GM21737 (cell line): ENCODE data around the gene OGA.
"Not testable (repeated sequence)": the region's sequence is repeated elsewhere in the genome, so short reads cannot be mapped to it uniquely, and the experiment has no call there.

Experiments used
- ATAC-seq: cut with Tn5 transposase; IDR thresholded peaks from one replicate; pipeline ENCODE4 v1.9.1; 2021; ENCODE audit warnings: mild to moderate bottlenecking, moderate library complexity; ENCODE audit not compliant: unreplicated experiment

The OGA gene

DNA sequence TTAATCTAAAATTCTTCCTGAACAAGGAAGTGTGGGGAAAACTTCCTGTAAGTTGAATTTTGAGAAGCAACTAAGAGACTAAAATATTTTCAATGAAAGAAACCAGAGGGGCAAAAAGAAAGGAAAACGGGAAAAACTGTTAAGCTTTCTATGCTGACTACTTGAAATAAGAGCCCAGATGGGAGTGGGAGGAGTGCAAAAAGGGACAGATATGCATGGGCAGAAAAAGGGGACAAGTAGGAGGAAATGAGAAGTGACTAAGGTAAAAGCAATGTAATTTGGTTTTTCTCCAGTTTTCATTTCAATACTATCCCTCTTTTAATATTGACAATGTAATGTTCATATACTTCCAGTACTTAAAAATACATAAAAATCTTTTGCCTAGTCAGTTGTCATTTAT lies 11.1 kb downstream of the OGA start:
- no peak for ATAC-seq

DNA sequence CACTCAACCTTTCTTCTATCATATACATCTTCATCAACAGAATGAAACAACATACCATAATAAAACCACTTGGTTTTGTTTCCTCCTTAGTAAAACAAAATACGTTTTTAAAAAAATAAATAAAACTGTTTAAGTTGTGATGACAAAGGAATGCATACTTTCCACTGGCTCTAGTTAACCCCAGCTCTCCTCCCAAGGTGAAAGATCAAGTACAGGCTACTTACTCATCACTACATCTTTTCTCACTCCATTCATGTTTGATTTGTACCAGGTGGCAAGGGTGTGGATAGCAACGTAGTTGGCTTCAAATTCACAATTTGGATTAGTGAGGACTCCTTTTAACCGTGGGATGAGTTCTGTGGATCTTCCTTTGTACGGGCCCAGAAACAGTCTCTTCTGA lies 14.7 kb downstream of the OGA start:
- ATAC-seq = no peak

DNA sequence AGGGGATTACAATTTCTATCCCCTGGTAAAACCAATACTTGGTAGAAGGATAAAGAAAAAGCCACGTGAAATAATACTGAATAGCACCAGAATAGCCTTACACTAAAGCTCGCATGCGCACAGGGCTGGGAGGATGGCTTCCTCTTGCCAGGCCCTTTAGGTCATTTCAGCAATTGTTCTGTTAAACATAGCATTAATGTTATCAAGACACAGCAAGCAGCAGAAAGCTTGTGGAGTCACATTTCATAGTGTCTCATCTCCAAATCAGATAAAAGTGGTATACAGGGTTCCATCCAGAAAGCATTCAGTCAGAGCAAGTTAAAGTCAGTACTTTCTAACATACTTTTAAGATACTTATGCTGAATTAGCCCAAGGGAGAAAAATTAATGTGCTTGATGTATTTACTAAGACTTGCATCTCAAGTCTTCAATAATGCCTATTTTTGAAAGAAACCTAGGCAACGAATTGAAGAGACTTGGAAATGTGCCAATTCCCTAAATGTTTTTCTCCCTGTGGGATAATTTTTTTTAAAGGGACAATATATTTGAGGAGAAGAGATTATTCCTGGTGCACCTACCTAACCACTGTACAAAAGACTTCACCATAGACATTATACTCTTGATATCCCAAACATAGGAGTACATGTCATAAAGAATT lies 20.7 kb downstream of the OGA start:
- no peak for ATAC-seq

DNA sequence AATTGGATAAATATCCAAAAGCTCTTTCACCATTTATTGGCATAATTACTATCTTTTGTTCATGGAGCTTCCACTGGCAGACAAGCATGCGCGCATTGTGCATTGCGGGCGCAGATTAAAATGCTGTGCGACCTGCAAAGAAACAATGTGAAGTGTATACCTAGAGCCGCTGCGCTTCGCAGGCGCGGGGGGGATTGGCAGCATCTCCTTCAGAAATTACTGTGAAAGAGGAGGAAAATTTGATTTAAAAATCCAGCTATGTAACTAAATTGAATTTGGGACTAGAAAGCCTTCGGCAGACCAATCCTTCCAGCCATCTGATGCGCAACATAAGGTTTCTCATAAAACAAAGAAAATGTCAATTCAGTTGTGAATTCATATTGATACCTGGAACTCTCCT lies 24.7 kb downstream of the OGA start:
- ATAC-seq = no peak

DNA sequence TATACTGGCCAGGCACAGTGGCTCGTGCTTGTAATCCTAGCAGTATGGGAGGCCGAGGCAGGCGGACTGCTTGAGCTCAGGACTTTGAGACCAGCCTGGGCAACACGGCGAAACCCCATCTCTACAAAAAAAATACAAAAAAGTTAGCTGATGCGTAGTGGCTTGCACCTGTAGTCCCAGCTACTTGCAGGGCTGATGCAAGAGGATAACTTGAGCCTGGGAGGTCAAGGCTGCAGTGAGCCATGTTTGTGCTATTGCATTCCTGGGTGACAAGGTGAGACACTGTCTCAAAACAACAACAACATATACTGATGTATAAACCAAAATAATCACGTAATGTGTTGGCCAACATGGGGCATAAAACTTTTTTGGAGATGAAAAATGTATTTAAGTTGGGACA lies 28.6 kb downstream of the OGA start:
- no peak for ATAC-seq

DNA sequence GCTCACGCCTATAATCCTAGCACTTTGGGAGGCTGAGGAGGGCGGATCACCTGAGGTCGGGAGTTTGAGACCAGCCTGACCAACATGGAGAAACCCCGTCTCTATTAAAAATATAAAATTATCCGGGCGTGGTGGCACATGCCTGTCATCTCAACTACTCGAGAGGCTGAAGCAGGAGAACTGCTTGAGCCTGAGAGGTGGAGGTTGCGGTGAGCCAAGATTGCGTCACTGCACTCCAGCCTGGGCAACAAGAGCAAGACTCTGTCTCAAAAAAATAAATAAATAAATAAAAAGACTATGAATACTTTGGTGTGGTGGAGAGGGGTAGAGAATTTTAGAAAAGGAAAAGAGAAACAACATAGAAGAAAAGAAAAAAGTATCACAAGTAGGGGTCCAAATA lies 29.0 kb downstream of the OGA start:
- ATAC-seq = not testable (repeated sequence)

DNA sequence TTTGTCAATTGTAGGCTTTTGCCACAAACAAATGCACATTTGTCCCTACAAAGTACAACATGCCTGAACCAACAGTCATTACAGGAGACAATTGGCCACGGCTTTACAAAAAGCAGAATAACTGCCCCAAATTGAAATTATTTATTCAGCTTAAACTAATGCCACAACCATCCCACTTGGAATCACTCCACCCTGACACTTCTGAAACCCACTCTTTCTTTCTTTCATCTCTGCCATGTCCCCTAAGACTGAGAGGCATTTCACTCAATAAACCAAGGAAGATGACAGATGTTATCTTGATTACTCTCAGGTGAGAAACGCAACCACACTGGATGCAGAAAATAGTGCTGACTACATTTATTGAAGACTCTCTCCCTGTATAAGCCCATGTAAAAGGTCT lies 32.4 kb downstream of the OGA start:
- ATAC-seq = no peak

DNA sequence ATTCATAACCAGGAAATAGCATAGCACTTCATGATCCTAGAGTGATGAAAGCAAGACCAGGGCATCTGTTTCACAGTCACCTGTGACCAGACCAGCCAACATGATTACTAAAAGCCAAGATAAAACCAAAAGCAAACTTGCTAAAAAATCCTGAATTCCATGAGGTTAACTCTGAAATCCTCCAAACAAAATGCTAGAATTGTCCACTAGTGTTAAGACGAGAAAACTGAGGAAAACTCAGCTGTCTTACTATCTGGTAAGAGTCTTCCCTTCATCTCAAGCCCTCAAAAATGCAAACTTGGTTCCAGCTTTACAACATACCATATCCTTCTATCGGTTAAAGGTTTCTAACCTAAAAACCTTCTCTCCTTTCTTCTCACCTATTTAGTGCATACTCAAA lies 33.7 kb downstream of the OGA start:
- no peak for ATAC-seq

DNA sequence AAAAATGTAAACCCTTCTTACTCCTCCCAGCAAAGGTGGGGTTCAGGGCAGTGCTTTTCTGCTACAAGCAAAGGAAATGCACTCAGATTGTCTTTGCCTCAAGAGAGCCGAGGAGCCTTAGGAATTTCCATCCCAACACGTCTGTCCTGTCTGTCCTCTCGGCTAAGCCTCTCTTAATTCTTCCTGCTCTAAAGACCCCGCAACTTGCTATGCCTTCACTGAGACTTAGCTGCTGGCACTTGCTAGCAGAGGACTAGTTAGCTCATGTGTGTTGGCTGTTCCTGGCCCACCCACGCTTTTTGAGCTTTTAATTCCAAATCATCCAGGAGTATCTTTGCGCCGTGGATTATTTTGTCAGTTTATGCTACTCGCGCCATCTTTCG lies 34.5 kb downstream of the OGA start:
- ATAC-seq = no peak

DNA sequence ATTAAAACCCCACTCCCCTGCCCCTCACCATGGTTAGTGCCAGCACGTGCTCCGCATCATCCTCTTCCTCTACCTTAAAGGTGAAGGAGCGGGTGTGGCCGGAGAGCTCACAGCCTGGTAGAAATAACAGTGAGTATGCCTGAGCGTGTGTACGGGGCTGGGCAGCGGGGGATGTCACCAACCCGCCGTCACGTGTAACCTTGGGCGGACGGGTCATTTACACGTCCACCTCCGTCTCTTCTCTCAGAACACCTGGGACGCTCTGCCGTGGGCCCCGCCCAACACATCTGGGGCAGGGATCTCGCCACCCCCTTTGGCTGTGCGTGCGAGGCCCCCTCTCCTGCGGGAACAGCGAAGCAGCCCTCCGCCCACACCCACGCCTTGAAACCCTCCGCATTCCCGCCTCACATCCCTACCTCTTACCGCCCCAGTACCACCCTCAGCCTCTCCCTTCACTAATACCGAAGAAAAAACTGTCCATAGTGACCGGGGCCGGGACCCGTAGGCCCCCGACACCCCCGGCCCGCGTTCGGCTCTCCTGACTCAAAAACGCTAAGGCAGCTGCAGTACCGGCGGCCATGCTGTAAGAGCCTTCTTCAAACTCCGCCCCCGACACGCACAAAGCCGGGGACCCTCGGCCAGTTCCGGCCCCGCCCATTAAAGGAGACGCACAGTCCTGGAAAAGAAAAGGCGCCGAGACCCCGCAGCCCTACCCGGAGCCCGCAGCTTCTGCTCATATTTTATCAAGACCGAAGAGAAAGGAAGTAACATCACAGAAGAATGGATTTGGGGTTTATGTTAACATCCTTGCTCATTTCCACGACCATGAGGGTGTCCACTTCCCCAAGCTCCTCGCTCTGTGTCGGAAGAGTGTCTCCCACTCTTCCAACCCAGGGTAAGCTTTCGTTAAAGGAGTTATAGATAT lies 35.2 kb downstream of the OGA start, which contains the start of gene NPM3:
TSS of gene NPM3 (minus strand) at position 636 of the 925 bp plus-strand sequence. CDS start at position 580, 56 bp downstream.
- peak; percentile 44 for ATAC-seq

DNA sequence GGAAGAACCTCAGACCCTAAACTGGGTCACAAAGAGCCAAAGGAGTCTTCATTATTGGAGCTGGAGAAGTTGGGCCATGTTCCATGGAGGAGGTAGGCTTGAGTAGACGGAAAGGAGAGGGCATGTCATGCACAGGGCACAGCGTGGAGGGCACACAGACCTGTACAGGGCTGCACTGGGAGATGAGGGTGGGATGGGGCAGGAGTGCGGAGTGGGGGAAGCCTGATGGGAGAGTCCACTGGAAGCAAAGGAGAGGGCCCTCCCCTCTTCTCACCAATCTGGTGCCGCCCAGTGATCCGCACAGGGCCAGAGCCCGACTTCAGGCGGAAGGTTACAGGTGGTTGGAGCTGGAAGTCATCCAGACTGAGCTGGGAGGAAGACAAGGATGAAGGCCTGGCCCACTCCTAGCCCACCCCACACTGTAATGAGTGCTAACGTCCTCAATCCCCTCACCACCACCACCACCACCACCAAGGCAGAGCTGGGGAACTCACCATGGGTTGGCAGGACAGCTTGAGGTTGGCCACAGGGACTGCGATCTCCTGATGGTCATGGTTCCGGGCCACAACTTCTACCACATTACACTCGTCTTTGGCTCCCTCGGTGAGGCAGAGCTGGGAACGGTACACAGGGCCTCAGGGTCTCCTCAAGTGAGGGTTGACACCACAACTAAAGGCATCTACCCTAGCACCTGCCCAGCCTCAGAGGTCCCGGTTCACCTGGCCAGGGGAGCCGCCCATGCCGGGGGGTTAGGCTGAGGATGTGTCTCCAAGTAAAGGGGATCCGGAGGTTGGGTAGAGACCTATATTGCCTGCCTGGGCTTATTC lies 36.0 kb downstream of the OGA start:
- no peak for ATAC-seq

DNA sequence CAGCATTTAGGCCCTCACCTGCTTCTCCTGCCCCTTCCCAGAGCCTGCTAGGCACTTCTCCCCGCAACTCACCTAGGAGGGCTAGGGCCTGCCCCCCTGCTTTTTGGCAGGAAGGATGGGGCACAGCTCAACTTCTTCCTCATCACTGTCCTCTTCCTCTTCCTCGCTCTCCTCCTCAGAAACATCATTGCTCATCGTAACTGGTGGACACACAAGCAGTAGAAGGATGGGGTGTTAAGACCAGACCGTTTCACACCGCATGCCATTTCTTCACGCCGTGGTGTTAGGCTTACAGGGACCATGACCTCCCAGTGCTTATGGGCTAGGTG lies 36.6 kb downstream of the OGA start:
- no peak for ATAC-seq

DNA sequence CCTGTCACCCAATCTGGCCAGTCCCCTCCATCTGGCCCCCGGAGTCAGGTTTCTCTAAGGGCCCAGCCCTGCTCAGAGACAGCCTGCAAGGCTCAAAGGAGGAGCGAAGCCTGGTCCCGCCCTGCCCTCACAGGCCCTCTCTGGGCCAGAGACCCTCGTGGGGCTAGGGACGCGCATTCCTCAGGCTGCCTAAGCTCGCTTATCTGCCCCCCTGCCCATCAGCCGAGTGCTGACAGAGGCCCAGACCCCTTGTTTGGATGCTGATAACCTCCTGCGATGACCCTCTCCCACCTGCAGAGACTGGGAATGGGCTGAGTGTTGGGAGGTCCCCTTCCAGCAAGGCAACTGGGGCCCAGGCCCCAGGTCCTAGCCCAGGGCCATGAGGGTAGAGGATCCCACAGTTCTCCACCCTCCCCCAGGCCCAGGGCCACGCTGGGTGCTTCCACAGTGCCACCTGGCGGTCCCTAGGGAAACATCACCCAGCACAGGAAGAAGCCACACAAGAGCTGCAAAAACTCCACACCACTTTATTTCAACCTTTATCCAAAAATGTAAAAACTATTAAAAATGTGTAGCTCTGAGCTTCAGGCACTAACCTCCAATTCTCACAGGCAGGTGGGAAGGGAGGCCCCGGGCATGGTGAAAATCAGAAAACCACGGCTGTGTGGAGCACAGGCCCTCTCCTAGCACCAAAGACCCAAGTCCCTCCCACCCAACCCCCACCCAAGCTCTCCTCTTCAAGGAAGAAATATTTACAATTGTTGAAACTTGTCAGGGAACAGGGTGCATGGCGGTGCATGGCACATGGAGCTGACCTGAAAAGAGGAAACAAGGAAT lies 37.2 kb downstream of the OGA start:
- ATAC-seq = no peak

DNA sequence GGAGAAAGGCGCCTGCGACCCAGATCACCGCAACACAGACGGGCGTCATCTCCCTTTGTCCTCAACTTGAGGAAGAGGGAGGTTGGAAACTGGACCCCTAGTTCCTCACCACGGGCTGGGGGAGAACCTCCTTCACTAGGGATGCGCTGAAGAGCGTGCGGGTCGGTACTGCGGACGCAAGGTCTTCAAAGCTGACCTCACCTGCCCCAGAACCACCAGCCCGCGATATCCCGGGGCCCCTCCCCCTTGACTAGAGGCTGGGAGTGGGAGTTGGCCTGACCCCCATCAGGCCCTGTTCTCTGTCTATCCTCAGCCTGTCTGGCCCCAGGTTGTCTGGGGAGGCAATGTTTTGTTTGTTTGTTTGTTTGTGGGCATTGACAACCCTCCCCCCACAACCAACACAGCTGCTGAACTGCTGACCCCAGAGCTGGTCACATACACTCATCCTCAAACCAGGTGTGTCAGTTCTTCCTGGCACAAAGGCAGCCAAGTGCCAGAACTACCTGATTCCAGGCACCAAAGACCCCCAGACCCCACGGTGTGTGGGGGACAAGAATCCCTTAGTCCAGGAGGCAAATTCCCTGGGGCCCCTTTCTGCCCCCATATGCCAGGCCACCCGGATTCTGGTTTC lies 37.9 kb downstream of the OGA start:
- no peak for ATAC-seq

DNA sequence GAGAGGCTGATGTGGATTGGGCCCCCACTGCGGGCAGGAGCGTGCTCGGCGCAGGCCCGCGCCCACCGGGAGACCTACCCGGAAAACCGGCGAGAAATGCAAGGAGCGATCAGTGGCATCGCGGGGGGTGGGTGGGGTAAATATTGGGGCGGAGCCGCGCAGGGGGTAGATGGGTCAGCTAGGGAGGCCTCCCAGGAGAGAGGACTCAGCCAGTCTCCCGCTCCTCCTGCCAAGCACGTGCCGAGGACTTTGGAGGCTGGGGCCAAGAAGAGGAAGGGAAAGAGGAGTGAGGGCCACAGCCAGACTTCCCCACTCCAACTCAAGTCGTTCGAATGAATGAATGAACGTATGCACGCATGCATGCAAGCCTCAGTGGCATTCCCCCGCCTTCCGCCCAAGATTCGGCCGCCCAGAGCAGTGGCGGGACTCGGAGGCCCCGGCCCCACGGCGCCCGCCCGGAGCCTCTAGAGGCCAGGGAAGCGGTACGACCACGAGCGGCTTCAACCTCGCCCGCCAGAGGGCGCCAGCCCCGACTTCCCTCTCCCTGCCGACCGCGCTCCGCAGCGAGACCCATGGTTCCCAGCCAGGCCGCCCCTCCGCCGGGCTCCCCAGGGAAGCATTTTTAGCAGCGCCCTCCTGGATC lies 38.6 kb downstream of the OGA start:
- ATAC-seq = no peak

DNA sequence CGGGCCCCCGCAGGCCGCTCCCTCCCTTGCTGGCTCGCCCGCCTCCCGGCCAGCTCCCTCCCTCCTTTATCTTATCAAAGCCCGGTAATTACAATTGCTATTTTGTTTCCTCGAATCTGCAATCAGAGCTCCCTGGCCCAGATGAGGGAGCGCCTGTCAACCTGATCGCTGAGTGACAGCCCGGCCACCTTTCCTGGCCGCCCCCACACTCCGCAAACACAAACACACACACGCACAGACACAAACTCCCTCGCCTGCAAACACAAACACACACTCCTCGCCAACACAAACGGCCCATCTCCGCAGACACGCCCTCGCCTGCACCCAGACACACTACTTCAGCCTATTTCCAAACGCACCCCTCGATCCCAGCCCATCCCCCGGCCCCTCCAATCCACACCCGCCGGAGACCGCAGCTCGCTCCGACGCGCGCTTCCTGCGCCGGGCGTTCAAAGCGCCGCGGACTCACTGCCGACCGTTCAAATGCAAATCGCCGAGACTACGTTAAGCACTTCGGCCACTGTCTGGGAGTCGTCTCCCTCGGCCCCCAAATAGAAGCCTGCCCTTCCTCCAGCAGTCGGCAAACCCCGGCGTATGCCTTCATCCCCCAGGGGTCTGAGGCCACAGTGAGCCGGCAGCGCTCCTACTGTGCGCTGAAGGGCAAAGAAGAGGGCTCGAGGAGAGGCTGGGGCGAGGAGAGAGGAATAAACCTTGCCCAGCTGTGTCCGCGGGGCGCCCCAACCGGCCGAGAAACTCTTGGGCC lies 39.3 kb downstream of the OGA start:
- ATAC-seq = no peak

DNA sequence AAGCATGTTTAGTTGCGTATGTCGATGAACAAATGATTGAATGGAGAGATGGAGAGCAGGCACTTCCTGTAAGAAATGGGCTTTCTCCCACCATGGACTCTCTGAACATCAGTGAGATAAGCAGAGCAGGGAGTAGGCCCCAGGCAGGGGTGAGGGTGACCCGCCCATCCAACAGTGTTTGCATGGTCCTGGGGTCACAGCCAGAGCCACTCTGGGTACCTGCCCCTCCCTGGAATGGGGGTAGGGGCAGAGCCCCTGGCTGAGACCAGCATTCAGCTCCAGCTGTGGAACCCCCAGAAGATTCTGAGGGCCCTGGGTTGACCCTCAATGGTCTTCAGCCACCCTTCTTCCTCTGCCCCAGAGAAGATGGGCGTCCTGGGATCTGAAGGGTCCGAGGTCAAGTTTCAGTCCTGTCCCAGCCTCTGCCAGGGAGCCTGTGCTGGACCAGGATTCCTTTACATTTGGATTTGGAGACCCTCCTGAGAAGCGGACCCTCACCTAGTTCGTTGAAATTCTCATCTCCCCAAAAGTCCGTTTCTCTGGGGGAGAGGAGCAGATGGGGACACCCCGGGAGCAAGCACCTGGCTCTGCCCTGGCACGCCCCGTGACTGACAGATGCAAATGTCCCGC lies 40.0 kb downstream of the OGA start:
- ATAC-seq = no peak

DNA sequence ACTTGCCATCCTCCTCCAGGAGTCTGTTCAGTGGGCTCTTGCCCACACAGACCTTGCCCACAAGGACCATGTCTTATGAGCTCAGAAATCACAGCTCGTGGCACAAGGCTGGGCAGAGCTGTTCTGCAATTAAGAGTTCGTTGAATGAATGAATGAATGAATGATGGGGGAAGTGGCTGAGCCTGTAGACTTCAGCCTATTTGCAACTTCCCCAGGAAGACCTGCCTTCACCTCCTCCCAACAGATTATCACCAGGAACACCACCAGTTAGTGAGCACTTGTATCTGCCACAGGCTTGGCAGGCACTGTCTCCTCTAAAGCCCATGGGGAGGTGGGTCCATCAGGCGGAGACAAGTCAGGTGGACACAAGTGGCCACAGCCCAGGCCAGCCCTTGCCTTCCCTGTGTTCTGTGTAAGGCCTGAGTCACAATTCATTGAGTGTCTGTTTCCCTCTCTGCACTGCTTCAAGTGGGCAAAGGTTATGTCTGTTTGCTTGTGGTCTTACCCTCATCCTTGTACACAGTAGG lies 40.6 kb downstream of the OGA start:
- no peak for ATAC-seq
